WTC11 (cell line): ENCODE results near the gene AANAT. TPM values are rescaled to one million over a fixed set of nuclear protein-coding genes. Genes with fewer than 3 reads are reported as not detected.

ENCODE experiments used
- ATAC-seq: fragments of 200-7000 bp; cut with Tn5 transposase; 2 replicates; pipeline ENCODE4 v1.10.0; 2021; ENCODE audit warnings: mild to moderate bottlenecking, moderate library complexity
- CTCF ChIA-PET: fragments of 300-600 bp; sonication (Branson Sonifier 250); formaldehyde crosslinking; loops from one replicate; lab custom pipeline; 2021; ENCODE audit warnings: antibody characterized with exemption; lab: Charles Lee
- POLR2A ChIA-PET: fragments of 350-600 bp; sonication (Branson Sonifier 250); formaldehyde crosslinking; loops from one replicate; lab custom pipeline; 2021; ENCODE audit warnings: antibody characterized with exemption; lab: Charles Lee
- DNase-seq: peaks from one replicate; pipeline ENCODE4 v3.0.0; 2021; ENCODE audit warnings: low spot score
- H3K27ac Mint-ChIP-seq: 2 replicates; pipeline ENCODE4 v1.8.0; 2021; ENCODE audit warnings: mixed read lengths
- H3K27me3 Mint-ChIP-seq: 2 replicates; pipeline ENCODE4 v1.8.0; 2021; ENCODE audit warnings: low read depth, mild to moderate bottlenecking, moderate library complexity, mixed read lengths
- H3K36me3 Mint-ChIP-seq: 2 replicates; pipeline ENCODE4 v1.8.0; 2021; ENCODE audit warnings: mixed read lengths
- H3K4me1 Mint-ChIP-seq: 2 replicates; pipeline ENCODE4 v1.8.0; 2022; ENCODE audit warnings: mixed read lengths
- H3K4me3 Mint-ChIP-seq: 2 replicates; pipeline ENCODE4 v1.8.0; 2021; ENCODE audit warnings: mild to moderate bottlenecking, moderate library complexity, mixed read lengths
- H3K9me3 Mint-ChIP-seq: 2 replicates; pipeline ENCODE4 v1.8.0; 2021; ENCODE audit warnings: mixed read lengths
- ESRRA ChIP-seq: sonication (generic); formaldehyde crosslinking; IDR thresholded peaks from 2 replicates; pipeline ENCODE4 v1.8.1; 2022; ENCODE audit warnings: mild to moderate bottlenecking, missing genetic modification reagents, borderline replicate concordance
- FOXK1 ChIP-seq: sonication (generic); formaldehyde crosslinking; IDR thresholded peaks from 2 replicates; pipeline ENCODE4 v1.8.0; 2022; ENCODE audit warnings: mild to moderate bottlenecking, moderate library complexity, missing genetic modification reagents
- JUN ChIP-seq: sonication (generic); formaldehyde crosslinking; IDR thresholded peaks from 2 replicates; pipeline ENCODE4 v1.8.0; 2023; ENCODE audit warnings: mild to moderate bottlenecking, missing genetic modification reagents
- NFYB ChIP-seq: sonication (generic); formaldehyde crosslinking; conservative IDR thresholded peaks from 2 replicates; pipeline ENCODE4 v1.8.0; 2022; ENCODE audit warnings: low read depth, missing genetic modification reagents
- NR1H2 ChIP-seq: sonication (generic); formaldehyde crosslinking; IDR thresholded peaks from 2 replicates; pipeline ENCODE4 v1.9.0; 2021; ENCODE audit warnings: mild to moderate bottlenecking, moderate library complexity, missing genetic modification reagents
- NR2C2 ChIP-seq: sonication (generic); formaldehyde crosslinking; IDR thresholded peaks from 2 replicates; pipeline ENCODE4 v1.8.0; 2022; ENCODE audit warnings: mild to moderate bottlenecking, missing genetic modification reagents
- RORB ChIP-seq: fragments of 250-450 bp; sonication (Bioruptor Pico); IDR thresholded peaks from 2 replicates; pipeline ENCODE4 v1.9.0; 2021; ENCODE audit warnings: mild to moderate bottlenecking
- SP1 ChIP-seq: sonication (generic); formaldehyde crosslinking; conservative IDR thresholded peaks from 2 replicates; pipeline ENCODE4 v1.8.1; 2022; ENCODE audit warnings: missing genetic modification reagents
- ZBTB21 ChIP-seq: sonication (generic); formaldehyde crosslinking; IDR thresholded peaks from 2 replicates; pipeline ENCODE4 v1.8.1; 2023; ENCODE audit warnings: mild to moderate bottlenecking, missing genetic modification reagents, borderline replicate concordance
- ZNF138 ChIP-seq: sonication (generic); formaldehyde crosslinking; conservative IDR thresholded peaks from 2 replicates; pipeline ENCODE4 v1.8.1; 2022; ENCODE audit warnings: mild to moderate bottlenecking, moderate library complexity, missing genetic modification reagents
- ZNF219 ChIP-seq: sonication (generic); formaldehyde crosslinking; IDR thresholded peaks from 2 replicates; pipeline ENCODE4 v1.8.0; 2023; ENCODE audit warnings: missing genetic modification reagents, mild to moderate bottlenecking, borderline replicate concordance
- ZNF263 ChIP-seq: sonication (generic); formaldehyde crosslinking; IDR thresholded peaks from 2 replicates; pipeline ENCODE4 v1.8.1; 2022; ENCODE audit warnings: low read depth, mild to moderate bottlenecking, moderate library complexity, missing genetic modification reagents
- ZNF416 ChIP-seq: fragments of 250-450 bp; sonication (Bioruptor Pico); IDR thresholded peaks from 2 replicates; pipeline ENCODE4 v1.9.0; 2021; ENCODE audit warnings: mild to moderate bottlenecking, inconsistent platforms
- ZNF671 ChIP-seq: fragments of 250-450 bp; sonication (Bioruptor Pico); IDR thresholded peaks from 2 replicates; pipeline ENCODE4 v1.8.0; 2021; ENCODE audit warnings: mild to moderate bottlenecking
- total RNA-seq: library from RNA; stranded (reverse); gene quantifications from 3 replicates; pipeline ENCODE4 v1.2.3, GENCODE V29; 2021
- TF ChIP-seq, protein P1 (sequence below): sonication (generic); formaldehyde crosslinking; IDR thresholded peaks from 2 replicates; pipeline ENCODE4 v1.8.1; 2023; ENCODE audit warnings: mild to moderate bottlenecking, missing genetic modification reagents
- TF ChIP-seq, protein P2 (sequence below): sonication (generic); formaldehyde crosslinking; IDR thresholded peaks from 2 replicates; pipeline ENCODE4 v1.8.1; 2023; ENCODE audit warnings: mild to moderate bottlenecking, missing genetic modification reagents
- TF ChIP-seq, protein P3 (sequence below): sonication (generic); formaldehyde crosslinking; IDR thresholded peaks from 2 replicates; pipeline ENCODE4 v1.8.0; 2022; ENCODE audit warnings: mild to moderate bottlenecking, missing genetic modification reagents
- TF ChIP-seq, protein P4 (sequence below): sonication (generic); formaldehyde crosslinking; conservative IDR thresholded peaks from 2 replicates; pipeline ENCODE4 v1.8.1; 2022; ENCODE audit warnings: mild to moderate bottlenecking, missing genetic modification reagents
- TF ChIP-seq, protein P5 (sequence below): sonication (generic); formaldehyde crosslinking; IDR thresholded peaks from 2 replicates; pipeline ENCODE4 v1.8.0; 2022; ENCODE audit warnings: missing genetic modification reagents
- TF ChIP-seq, protein P6 (sequence below): sonication (generic); formaldehyde crosslinking; IDR thresholded peaks from 2 replicates; pipeline ENCODE4 v1.8.1; 2022; ENCODE audit warnings: low read depth, mild to moderate bottlenecking, moderate library complexity, missing genetic modification reagents, borderline replicate concordance

Gene AANAT
- total RNA-seq, 1 experiment from 2014 or later: 0.17 TPM

DNA sequence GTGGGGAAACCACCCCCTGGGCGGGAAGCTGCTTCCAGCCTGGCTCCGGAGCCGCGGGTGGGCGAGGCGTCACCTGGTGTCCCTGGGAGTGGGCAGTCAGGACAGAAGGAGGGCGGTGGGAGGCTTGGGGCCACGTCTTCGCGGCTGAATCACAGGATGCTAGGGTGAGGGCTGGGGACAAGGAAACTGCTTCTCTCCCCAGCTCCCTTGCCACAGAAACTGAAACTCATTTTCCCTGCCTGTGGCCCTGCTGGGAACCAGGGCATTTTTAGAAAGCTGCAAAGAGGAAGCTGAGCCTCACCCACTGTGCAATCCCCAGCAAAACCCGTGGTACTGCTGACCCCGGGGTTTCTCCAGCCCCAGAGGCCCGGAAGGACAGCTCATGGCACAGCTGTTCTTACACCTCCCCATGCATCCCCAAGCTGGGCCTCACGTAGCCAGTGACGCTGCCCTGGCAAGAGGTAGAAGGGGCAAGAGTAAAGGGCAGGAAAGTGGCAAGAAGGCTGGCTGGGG, 25.6 kb downstream of the AANAT start (continued):
- TF ChIP-seq, protein P1, sequence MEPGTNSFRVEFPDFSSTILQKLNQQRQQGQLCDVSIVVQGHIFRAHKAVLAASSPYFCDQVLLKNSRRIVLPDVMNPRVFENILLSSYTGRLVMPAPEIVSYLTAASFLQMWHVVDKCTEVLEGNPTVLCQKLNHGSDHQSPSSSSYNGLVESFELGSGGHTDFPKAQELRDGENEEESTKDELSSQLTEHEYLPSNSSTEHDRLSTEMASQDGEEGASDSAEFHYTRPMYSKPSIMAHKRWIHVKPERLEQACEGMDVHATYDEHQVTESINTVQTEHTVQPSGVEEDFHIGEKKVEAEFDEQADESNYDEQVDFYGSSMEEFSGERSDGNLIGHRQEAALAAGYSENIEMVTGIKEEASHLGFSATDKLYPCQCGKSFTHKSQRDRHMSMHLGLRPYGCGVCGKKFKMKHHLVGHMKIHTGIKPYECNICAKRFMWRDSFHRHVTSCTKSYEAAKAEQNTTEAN: no peak
- TF ChIP-seq NR1H2: no peak
- TF ChIP-seq SP1 (CRISPR knock-in tag): 0 out of 2 replicates have a peak, but pooled peaks have one; percentile 1
- TF ChIP-seq RORB: no peak
- TF ChIP-seq, protein P2, sequence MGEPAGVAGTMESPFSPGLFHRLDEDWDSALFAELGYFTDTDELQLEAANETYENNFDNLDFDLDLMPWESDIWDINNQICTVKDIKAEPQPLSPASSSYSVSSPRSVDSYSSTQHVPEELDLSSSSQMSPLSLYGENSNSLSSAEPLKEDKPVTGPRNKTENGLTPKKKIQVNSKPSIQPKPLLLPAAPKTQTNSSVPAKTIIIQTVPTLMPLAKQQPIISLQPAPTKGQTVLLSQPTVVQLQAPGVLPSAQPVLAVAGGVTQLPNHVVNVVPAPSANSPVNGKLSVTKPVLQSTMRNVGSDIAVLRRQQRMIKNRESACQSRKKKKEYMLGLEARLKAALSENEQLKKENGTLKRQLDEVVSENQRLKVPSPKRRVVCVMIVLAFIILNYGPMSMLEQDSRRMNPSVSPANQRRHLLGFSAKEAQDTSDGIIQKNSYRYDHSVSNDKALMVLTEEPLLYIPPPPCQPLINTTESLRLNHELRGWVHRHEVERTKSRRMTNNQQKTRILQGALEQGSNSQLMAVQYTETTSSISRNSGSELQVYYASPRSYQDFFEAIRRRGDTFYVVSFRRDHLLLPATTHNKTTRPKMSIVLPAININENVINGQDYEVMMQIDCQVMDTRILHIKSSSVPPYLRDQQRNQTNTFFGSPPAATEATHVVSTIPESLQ: no peak

DNA sequence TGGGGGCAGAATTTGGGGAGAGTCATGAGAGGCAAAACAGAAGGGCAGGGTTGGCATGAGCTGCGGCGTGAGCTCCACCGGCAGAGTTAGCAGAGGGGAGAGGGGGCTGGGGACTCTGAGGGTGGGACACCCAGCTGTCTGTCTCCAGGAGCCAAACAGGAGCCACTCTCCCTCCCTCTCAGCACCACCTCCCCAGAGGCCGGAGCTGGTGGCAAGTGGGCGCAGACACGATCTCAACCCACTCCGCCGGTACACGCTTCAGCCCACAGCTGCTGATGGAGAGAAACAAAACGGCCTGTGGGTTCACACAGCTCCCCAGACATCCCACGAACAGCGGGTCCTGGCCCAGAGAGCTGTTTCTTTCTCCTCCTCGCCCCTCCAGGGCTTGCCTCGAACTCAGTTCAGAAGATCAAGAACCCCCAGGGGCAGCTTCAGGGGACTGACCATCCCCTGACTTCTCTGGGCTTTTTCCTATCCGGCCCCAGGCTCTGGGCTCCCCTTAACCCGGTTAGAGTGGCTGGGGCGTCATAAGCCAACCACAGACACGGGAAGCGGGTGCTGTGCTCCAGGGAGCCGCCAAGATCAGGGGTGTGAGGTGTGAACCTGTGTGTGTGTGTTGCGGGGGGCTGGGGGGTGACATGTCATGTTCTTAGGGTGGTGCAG, 26.2 kb downstream of the AANAT start:
- ATAC-seq (no peak), DNase-seq (no peak)
- H3K4me3 Mint-ChIP-seq: no peak overlapping the region
- no peak for TF ChIP-seq ZNF263 (CRISPR knock-in tag)
- no peak for TF ChIP-seq NR2C2
- no peak for TF ChIP-seq FOXK1 (CRISPR knock-in tag)
- TF ChIP-seq, protein P3, sequence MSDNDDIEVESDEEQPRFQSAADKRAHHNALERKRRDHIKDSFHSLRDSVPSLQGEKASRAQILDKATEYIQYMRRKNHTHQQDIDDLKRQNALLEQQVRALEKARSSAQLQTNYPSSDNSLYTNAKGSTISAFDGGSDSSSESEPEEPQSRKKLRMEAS (CRISPR knock-in tag): no peak
- no peak for TF ChIP-seq ZNF416 (CRISPR knock-in tag)
- TF ChIP-seq ZNF219 (CRISPR knock-in tag): no peak
- TF ChIP-seq JUN: no peak
- TF ChIP-seq ZNF138 (CRISPR knock-in tag): no peak
- no peak for TF ChIP-seq ZNF671 (CRISPR knock-in tag)
- TF ChIP-seq, protein P4, sequence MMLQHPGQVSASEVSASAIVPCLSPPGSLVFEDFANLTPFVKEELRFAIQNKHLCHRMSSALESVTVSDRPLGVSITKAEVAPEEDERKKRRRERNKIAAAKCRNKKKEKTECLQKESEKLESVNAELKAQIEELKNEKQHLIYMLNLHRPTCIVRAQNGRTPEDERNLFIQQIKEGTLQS (CRISPR knock-in tag): no peak
- no peak for TF ChIP-seq RORB
- TF ChIP-seq NFYB (CRISPR knock-in tag): no peak
- TF ChIP-seq, protein P5, sequence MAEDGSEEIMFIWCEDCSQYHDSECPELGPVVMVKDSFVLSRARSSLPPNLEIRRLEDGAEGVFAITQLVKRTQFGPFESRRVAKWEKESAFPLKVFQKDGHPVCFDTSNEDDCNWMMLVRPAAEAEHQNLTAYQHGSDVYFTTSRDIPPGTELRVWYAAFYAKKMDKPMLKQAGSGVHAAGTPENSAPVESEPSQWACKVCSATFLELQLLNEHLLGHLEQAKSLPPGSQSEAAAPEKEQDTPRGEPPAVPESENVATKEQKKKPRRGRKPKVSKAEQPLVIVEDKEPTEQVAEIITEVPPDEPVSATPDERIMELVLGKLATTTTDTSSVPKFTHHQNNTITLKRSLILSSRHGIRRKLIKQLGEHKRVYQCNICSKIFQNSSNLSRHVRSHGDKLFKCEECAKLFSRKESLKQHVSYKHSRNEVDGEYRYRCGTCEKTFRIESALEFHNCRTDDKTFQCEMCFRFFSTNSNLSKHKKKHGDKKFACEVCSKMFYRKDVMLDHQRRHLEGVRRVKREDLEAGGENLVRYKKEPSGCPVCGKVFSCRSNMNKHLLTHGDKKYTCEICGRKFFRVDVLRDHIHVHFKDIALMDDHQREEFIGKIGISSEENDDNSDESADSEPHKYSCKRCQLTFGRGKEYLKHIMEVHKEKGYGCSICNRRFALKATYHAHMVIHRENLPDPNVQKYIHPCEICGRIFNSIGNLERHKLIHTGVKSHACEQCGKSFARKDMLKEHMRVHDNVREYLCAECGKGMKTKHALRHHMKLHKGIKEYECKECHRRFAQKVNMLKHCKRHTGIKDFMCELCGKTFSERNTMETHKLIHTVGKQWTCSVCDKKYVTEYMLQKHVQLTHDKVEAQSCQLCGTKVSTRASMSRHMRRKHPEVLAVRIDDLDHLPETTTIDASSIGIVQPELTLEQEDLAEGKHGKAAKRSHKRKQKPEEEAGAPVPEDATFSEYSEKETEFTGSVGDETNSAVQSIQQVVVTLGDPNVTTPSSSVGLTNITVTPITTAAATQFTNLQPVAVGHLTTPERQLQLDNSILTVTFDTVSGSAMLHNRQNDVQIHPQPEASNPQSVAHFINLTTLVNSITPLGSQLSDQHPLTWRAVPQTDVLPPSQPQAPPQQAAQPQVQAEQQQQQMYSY (CRISPR knock-in tag): no peak
- TF ChIP-seq ZBTB21: no peak
- TF ChIP-seq, protein P6, sequence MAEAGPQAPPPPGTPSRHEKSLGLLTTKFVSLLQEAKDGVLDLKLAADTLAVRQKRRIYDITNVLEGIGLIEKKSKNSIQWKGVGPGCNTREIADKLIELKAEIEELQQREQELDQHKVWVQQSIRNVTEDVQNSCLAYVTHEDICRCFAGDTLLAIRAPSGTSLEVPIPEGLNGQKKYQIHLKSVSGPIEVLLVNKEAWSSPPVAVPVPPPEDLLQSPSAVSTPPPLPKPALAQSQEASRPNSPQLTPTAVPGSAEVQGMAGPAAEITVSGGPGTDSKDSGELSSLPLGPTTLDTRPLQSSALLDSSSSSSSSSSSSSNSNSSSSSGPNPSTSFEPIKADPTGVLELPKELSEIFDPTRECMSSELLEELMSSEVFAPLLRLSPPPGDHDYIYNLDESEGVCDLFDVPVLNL (CRISPR knock-in tag): no peak
- TF ChIP-seq ESRRA (CRISPR knock-in tag): no peak
- no peak overlapping the region for H3K27ac Mint-ChIP-seq
- CTCF ChIA-PET: interaction anchor here (0.5 to 2.9 kb wide), 17 partner anchors 10 to 589 kb away, joined by 3 to 16 read pairs (median 5); partner anchors contain the start of genes AANAT, MRPL38 and UBE2O
- H3K27me3 Mint-ChIP-seq: no peaks in the 10 kb centered on the region
- H3K4me1 Mint-ChIP-seq: peaks cover 31% of the 10 kb centered on the region
- POLR2A ChIA-PET: no interaction called here
- H3K9me3 Mint-ChIP-seq: no peaks in the 10 kb centered on the region
- H3K36me3 Mint-ChIP-seq: no peaks in the 10 kb centered on the region
